ENCODE results near the gene EXOC4.

DNA sequence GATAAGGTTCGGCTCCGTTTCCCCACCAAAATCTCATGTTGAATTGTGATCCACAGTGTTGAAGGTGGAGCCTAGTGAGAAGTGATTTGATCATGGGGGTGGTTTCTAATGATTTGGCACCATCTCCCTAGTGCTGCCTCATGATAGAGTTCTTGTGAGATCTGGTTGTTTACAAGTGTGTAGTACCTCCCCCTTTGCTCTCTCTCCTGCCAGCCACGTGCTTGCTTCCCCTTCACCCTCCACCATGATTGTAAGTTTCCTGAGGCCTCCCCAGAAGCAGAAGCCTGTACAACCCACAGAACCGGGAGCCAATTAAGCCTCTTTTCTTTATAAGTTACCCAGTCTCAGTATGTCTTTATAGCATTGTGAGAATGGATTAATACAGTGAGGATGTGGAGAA is 862.1 kb downstream of the EXOC4 start:
- TF ChIP-seq, protein P1, sequence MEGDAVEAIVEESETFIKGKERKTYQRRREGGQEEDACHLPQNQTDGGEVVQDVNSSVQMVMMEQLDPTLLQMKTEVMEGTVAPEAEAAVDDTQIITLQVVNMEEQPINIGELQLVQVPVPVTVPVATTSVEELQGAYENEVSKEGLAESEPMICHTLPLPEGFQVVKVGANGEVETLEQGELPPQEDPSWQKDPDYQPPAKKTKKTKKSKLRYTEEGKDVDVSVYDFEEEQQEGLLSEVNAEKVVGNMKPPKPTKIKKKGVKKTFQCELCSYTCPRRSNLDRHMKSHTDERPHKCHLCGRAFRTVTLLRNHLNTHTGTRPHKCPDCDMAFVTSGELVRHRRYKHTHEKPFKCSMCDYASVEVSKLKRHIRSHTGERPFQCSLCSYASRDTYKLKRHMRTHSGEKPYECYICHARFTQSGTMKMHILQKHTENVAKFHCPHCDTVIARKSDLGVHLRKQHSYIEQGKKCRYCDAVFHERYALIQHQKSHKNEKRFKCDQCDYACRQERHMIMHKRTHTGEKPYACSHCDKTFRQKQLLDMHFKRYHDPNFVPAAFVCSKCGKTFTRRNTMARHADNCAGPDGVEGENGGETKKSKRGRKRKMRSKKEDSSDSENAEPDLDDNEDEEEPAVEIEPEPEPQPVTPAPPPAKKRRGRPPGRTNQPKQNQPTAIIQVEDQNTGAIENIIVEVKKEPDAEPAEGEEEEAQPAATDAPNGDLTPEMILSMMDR (IDR thresholded peaks at IDR 0.05): no peak
- no peak for TF ChIP-seq POLR2A (IDR thresholded peaks at IDR 0.05)
